ELF-1 (cell line): ENCODE measurements around the gene PFKFB3.
"Not testable (repeated sequence)": the region's sequence is repeated elsewhere in the genome, so short reads cannot be mapped to it uniquely, and the experiment has no call there.

Source experiments
- DNase-seq: peaks from one replicate; pipeline ENCODE4 v3.0.0-alpha.2; 2016; ENCODE audit warnings: low read depth, low spot score

The PFKFB3 gene

GRCh38 chr10:6202098-6202683 lies 541 bp upstream of the PFKFB3 start:
- DNase-seq = no peak

GRCh38 chr10:6203331-6204062 lies 765 bp downstream of the PFKFB3 start:
- DNase-seq = peak; percentile 70

GRCh38 chr10:6204063-6204340 lies 1.3 kb downstream of the PFKFB3 start:
- peak; percentile 47 for DNase-seq

GRCh38 chr10:6204341-6205191 lies 1.8 kb downstream of the PFKFB3 start:
- DNase-seq = peak; percentile 51

- not testable (repeated sequence) for DNase-seq
Observed at GRCh38 chr10:6206486-6206885, 3.8 kb downstream of the PFKFB3 start.

- no peak for DNase-seq
Observed at GRCh38 chr10:6207658-6208057, 4.9 kb downstream of the PFKFB3 start.

GRCh38 chr10:6208799-6209235 lies 6.1 kb downstream of the PFKFB3 start:
- DNase-seq = no peak

GRCh38 chr10:6211341-6211670 lies 8.6 kb downstream of the PFKFB3 start:
- DNase-seq = no peak

GRCh38 chr10:6211671-6212635 lies 9.2 kb downstream of the PFKFB3 start:
- peak; percentile 58 for DNase-seq

GRCh38 chr10:6212806-6213205 lies 10.1 kb downstream of the PFKFB3 start:
- DNase-seq = no peak

GRCh38 chr10:6213257-6213905 lies 10.6 kb downstream of the PFKFB3 start:
- DNase-seq = no peak

- DNase-seq = peak; percentile 84
Observed at GRCh38 chr10:6213908-6214307, 11.2 kb downstream of the PFKFB3 start.

GRCh38 chr10:6214612-6215011 lies 11.9 kb downstream of the PFKFB3 start:
- DNase-seq = no peak

GRCh38 chr10:6215241-6215640 lies 12.5 kb downstream of the PFKFB3 start:
- DNase-seq = peak; percentile 62

GRCh38 chr10:6215683-6216484 lies 13.2 kb downstream of the PFKFB3 start:
- no peak for DNase-seq

- no peak for DNase-seq
Observed at GRCh38 chr10:6216916-6217315, 14.2 kb downstream of the PFKFB3 start.

- DNase-seq = no peak
Observed at GRCh38 chr10:6217611-6218010, 14.9 kb downstream of the PFKFB3 start.

GRCh38 chr10:6218692-6219493 lies 16.2 kb downstream of the PFKFB3 start:
- DNase-seq = peak; percentile 71

GRCh38 chr10:6219494-6219836 lies 16.7 kb downstream of the PFKFB3 start:
- DNase-seq = no peak
